ENCODE data around the gene HEXIM1.

The HEXIM1 gene

DNA sequence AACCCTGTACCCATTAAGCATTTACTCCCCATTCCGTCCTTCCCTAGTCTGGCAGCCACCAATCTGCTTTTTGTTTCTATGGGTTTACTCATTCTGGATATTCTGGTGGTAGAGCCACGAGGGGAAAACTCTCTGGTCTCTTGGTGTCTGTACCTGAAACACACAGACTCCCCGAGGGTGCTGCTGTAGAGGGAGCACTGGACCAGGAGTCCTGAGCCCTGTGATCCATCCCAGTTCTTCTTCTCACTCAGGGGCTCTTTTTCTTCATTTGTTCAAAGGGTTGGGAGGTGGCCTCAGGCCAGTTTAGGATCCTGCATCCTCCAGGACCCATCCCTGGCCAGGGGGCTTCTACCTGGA, 27.5 kb downstream of the HEXIM1 start:
- TF ChIP-seq GATA3 (IDR thresholded peaks at IDR 0.05; ENCODE audit: low read depth, low read length) (no peak), GATA2 (IDR thresholded peaks at IDR 0.05; ENCODE audit: low read depth, low read length) (no peak)

DNA sequence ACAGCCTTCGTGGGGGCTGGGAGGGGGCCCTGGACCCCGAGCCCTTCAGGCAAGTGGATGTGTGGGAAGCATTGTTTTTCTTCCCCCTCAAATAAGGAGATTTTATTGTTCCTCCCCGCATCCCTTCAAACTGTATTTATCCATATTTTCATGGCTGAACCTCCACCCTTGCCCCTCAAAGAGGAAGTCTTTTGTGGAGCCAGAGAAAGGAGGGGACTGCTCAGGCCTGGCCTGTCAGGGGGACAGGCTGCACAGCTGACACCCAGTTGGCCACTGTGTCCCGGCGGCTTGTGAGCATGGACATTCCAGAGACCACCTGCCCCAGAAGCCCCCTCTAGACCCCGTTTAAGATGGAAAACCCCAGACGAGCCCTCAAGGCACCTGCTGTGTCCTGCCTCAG, 29.3 kb downstream of the HEXIM1 start:
- no peak for TF ChIP-seq GATA2 (IDR thresholded peaks at IDR 0.05; ENCODE audit: low read depth, low read length)
- no peak for TF ChIP-seq GATA3 (IDR thresholded peaks at IDR 0.05; ENCODE audit: low read depth, low read length)

GRCh38 chr17:45184144-45184543, 35.9 kb downstream of the HEXIM1 start:
- TF ChIP-seq GATA3 (IDR thresholded peaks at IDR 0.05; ENCODE audit: low read depth, low read length) (no peak), GATA2 (IDR thresholded peaks at IDR 0.05; ENCODE audit: low read depth, low read length) (no peak)

DNA sequence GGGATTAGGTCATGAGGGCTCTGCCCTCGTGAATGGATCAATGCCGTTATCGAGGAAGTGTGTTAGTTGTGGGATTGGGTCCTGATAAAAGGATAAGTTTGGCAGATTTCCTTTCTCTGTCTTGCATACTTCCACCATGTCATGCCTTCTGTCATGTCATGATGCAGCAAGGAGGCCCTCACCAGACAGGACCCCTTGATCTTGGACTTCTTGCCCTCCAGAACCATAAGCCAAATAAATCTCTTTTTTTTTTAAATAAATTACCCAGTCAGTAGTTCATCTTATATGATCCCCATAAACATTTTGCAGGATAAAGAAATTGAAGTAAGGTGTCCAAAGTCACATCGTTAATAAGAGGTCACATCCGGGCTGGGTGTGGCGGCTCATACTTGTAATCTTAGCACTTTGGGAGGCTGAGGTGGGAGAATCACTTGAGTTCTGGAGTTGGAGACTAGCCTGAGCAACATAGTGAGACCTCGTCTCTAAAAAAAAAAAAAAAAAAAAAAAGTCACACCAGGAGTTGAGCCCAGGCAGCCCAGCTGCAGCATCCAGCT, 38.6 kb downstream of the HEXIM1 start:
- no peak for TF ChIP-seq GATA2 (IDR thresholded peaks at IDR 0.05; ENCODE audit: low read depth, low read length)
- TF ChIP-seq GATA3 (IDR thresholded peaks at IDR 0.05; ENCODE audit: low read depth, low read length): no peak

DNA sequence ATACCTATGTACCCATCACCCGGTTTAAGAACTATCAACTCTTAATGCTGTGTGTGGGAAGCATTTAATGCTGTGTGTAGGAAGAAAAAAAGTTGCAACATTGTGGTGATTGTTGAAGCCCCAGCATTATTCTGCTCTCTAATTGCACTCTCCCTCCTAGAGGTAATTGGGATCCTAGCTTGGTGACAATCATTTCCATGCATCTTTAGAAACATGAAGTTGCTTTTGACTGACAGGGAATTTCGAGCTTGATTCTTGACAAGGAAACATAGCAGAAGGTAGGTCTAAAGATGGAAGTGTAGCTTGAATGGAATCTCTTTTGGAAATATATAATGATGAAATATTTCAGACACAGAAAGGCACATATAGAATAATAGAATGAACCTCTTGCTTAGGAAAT, 40.7 kb downstream of the HEXIM1 start:
- TF ChIP-seq GATA2 (IDR thresholded peaks at IDR 0.05; ENCODE audit: low read depth, low read length) (no peak), GATA3 (IDR thresholded peaks at IDR 0.05; ENCODE audit: low read depth, low read length) (no peak)

GRCh38 chr17:45190503-45191255, 42.4 kb downstream of the HEXIM1 start:
- TF ChIP-seq GATA3 (IDR thresholded peaks at IDR 0.05; ENCODE audit: low read depth, low read length) (no peak), GATA2 (IDR thresholded peaks at IDR 0.05; ENCODE audit: low read depth, low read length) (no peak)

DNA sequence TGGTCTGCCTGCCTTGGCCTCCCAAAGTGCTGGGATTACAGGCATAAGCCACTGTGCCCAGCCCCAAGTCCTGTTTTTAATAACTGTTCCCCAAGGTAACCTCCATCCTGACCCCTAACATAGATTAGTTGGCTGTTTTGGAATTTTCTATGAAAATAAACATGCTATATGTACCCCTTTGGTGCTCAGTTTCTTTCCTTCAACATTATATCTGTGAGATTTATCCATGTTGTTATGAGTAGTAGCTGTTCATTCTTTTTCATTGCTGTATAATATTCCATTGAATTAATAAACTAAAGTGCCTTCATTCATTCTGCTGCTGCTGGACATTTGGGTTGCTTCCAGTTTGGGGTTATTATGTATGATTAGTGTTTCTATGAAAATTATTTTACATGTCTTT, 47.1 kb downstream of the HEXIM1 start:
- no peak for TF ChIP-seq GATA2 (IDR thresholded peaks at IDR 0.05; ENCODE audit: low read depth, low read length)
- TF ChIP-seq GATA3 (IDR thresholded peaks at IDR 0.05; ENCODE audit: low read depth, low read length): no peak

- TF ChIP-seq GATA2 (IDR thresholded peaks at IDR 0.05; ENCODE audit: low read depth, low read length) (no peak), GATA3 (IDR thresholded peaks at IDR 0.05; ENCODE audit: low read depth, low read length) (no peak)
These were observed 48.8 kb downstream of the HEXIM1 start for GRCh38 chr17:45197108-45197507.

DNA sequence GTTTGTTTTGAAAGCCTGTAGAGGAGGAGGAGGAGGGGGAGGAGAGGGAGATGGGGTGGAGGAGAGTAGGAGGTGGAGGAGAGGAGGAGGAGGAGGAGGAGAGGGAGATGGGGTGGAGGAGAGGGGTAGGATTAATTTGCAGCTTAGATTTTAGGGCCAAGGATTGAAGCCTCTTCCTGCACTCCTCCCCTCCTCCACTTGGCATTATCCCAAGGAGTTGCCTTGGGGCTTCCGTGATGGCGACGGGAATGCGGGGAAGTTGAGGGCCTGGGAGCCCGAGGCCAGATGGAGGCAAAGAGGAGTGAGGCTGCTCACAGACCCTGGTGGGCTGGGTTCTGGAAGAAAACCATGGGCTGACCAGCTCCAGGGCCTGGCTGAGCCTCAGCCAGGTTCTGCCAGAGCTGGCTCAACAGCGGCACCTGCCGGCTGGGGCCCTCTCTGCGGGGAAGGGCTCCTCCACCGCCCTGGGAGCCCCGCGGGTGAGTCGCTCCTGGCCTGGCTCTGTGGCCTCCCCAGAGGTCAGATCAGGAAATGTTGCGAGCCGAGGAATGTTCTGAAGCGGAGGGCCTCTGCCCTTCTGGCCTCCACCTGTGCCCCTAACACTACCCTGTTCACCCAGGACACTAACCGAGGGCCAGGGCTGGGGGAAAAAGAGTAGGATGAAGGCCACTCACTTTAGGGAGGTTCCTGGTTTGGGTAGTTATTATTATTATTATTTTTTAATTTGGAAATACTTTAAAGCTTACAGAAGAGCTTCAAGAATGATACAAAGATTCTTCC, 49.5 kb downstream of the HEXIM1 start:
- TF ChIP-seq GATA3 (IDR thresholded peaks at IDR 0.05; ENCODE audit: low read depth, low read length) (no peak), GATA2 (IDR thresholded peaks at IDR 0.05; ENCODE audit: low read depth, low read length) (no peak)

GRCh38 chr17:45200701-45201100, 52.4 kb downstream of the HEXIM1 start:
- TF ChIP-seq GATA3 (IDR thresholded peaks at IDR 0.05; ENCODE audit: low read depth, low read length) (no peak), GATA2 (IDR thresholded peaks at IDR 0.05; ENCODE audit: low read depth, low read length) (no peak)

GRCh38 chr17:45201457-45201856, 53.2 kb downstream of the HEXIM1 start:
- TF ChIP-seq GATA3 (IDR thresholded peaks at IDR 0.05; ENCODE audit: low read depth, low read length) (no peak), GATA2 (IDR thresholded peaks at IDR 0.05; ENCODE audit: low read depth, low read length) (no peak)
